NCI-H526 treated with DMSO at 0.1 percent for 48 hours (cell line): ENCODE data around the gene FZD4.
"Not testable (repeated sequence)": the region's sequence is repeated elsewhere in the genome, so short reads cannot be mapped to it uniquely, and the experiment has no call there.

Source experiments
- DNase-seq: peaks from one replicate; lab custom pipeline; 2025; lab: John Stamatoyannopoulos, UW

Gene FZD4

GRCh38 chr11:86972734-86973133 lies 17.5 kb upstream of the FZD4 start:
- no peak for DNase-seq

GRCh38 chr11:86969258-86969657 lies 14.1 kb upstream of the FZD4 start:
- no peak for DNase-seq

DNA sequence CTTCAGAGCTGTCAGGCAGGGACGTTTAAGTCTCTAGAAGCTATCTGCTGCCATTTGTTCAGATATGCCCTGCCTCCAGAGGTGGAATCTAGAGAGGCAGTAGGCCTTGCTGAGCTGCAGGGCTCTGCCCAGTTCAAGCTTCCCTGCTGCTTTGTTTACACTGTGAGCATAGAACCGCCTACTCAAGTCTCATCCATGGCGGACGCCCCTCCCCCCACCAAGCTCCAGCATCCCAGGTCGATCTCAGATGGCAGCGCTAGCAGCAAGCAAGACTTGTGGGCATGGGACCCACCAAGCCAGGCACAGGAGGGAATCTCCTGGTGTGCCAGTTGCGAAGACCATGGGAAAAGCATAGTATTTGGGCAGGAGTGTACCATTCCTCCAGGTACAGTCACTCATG lies 12.4 kb upstream of the FZD4 start:
- DNase-seq: not testable (repeated sequence)

DNA sequence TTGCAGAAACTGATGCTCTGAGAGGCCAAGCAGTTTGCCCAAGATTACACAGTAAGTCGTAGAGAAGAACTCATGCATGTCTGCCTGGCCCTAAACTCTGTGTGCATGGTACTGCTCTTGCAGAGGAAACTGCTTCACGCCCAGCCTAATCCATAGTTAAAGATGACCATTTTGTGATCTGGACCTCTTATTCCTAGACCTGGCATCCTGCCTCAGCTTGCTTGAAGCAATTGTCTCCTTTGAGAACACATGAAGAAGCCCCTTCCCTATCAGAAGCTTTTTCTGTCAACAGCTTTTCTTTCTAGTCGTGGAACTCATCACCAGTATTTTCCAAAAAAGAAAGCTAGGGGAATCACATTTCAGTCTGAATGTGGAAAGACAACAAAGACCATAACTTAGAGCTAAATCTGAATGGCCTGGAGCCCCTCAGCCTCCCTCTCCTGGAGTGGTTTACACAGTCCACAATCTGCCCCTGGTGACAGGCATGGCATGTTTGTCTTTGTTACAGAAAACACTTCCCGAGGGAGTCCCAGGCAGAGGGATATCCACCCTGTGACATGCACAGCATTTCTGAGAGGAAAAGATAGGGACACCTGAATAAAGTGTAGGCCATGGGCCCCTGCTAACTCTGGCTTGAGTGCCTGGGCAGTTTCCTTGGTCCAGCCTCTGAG lies 2.9 kb upstream of the FZD4 start:
- no peak for DNase-seq

GRCh38 chr11:86956905-86957195 lies 1.7 kb upstream of the FZD4 start:
- DNase-seq: no peak

DNA sequence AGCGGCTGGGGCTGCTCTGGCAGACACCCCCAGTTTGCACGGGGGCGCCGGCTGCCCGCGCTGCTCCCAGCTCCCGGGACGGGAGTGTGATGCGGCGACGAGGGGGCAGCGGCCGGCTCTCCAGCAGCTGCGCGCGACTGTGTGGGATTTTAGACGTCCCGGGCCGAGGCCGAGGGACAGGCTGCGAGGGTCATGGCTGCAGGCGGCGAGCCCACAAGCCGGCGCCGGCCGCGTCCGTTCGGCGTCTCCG lies 159 bp downstream of the FZD4 start:
- DNase-seq: no peak

- peak; percentile 14 for DNase-seq
Observed at GRCh38 chr11:86954269-86955110, 705 bp downstream of the FZD4 start.

- DNase-seq: no peak
Observed at GRCh38 chr11:86952221-86952875, 2.8 kb downstream of the FZD4 start.

- no peak for DNase-seq
Observed at GRCh38 chr11:86951706-86952105, 3.5 kb downstream of the FZD4 start.

GRCh38 chr11:86950661-86950995 lies 4.6 kb downstream of the FZD4 start:
- no peak for DNase-seq

GRCh38 chr11:86949995-86950660 lies 5.1 kb downstream of the FZD4 start:
- DNase-seq: no peak

- DNase-seq: no peak
Observed at GRCh38 chr11:86948733-86949132, 6.5 kb downstream of the FZD4 start.

- DNase-seq: no peak
Observed at GRCh38 chr11:86947541-86947940, 7.7 kb downstream of the FZD4 start.

GRCh38 chr11:86943505-86943904 lies 11.7 kb downstream of the FZD4 start:
- DNase-seq: not testable (repeated sequence)

DNA sequence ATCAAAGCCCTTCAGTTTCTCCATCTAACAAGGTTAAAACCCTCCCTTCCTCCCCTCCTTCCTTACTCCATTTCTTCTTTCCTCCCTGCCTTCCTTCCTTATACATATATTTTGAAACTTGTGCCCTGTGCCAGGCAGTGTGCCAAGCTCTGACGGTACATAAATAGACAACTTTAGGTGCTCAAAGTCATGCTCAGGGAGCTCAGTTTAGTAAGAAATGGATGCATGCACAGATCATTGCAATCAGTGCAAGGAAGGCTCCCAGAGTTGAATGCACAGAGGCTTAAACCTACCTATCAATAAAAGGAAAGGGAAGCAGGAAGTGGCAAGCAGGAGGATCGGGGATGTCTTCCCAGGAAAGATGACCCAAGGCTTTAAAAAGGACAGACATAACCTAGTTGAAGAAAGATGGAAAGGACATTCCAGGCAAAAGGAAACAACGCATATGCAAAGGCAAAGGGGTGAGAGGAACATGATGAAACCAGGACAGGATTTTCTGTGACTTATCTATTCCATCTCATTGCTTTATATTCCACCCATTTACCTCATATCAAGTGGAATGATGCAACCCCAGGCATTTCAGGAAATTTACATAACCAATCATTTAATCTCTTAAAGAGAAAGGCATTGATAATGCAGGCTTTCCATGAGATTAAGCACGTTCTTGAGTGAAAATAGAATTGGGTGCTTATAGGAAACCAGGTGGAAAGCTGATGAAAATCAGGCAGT lies 13.2 kb downstream of the FZD4 start:
- DNase-seq: no peak

DNA sequence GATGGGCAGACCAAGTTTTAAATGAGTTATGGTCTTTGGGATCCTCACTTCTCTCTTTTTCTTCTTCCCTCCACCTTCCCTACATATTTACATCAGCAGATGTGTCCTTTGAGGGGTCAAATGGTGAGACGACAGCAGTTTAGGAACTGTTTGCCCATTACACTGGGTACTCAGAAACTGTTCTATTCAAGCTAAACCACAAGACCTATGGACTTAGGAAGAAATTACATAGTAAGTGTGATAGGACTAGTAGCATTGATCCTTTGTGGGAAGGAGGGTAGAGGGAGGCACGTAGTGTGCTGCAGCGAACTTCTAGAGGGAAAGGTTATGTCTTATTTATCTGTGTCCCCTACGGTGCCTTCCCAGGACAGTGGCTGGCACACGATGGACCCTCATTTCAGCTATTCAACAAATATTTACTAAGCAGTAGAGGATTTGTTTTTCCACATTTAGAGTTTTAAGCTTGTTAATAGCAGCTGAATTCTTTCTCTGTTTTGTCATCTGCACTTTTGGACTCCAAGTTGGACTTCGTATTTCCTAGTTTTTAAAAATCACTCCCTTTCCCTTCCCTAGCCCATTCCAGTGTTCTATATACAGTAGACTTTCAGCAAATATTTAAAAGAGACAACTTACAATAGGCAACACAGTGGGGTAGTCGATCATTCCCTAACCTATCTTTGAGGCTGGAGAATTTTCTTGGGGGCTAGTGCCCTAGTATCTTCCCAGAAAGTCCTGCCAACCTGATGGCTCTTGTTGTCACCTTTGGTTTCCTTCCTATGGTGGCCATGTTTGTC lies 13.9 kb downstream of the FZD4 start:
- DNase-seq: no peak

DNA sequence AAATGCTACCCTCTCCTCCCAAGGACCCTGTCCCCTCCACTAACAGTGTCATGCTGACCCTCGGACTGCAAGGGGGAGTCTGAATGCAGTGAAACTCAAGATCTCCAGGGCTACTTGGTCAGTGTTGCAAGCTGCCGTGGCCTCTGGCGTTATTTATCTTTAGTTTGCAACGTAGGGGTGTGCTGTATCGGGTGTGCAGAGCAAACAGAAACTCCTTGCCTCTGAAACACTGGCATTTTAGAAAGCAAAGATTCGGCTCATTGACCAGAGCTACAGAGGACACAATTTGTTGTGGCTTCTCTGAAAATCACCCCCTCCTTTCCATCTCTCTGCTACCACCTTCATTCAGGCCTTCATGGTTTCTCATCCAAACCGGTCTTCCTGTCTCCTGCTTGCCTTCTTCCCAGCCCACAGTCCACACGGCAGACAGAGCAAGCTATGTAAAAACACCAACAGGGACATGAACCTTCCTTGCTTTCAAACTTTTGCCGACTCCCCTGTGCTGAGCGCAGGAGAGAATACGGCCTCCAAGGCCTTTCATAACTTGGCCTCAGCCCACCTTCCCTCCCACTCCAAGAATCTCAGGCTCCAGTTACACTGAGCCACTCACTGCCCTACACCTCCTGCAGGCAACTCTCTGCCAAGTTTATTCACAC lies 14.9 kb downstream of the FZD4 start:
- no peak for DNase-seq

- peak; percentile 62 for DNase-seq
Observed at GRCh38 chr11:86938900-86939880, 16.0 kb downstream of the FZD4 start.

DNA sequence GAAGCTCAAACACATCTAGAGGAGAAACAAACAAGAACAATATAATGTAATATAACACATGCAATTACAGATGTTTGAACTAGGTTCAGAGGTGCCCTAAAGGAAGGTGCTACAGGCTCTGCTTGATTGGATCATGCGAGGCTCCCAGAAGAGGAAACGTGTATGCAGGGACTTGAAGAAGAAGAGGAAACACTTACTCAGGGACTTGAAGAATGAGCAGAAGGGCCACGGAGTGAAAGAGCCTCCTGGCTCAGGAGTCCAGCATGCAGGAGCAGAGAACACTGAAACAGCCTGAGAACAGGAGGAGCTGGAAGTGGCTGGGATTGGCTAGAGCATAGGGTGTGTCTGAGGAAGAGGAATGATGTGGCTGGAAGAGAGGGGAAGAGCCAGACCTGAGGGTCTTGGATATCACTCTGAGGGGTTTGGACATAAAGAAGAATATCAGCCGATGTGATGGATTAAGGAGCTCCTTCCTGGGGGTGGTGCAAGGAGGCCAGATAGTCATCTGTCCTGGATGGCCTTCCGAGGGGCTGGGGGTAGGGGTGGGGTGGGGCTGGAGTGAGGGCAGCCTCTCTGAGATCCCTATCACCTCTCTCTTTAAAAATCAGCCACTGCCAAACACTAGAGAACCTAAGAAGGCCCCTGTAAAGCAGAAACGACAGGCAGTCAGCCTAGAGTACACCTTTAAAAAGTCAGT lies 16.8 kb downstream of the FZD4 start:
- DNase-seq: no peak
